WTC11 (cell line): ENCODE results near the gene INA. TPM values are rescaled to one million over a fixed set of nuclear protein-coding genes. Genes with fewer than 3 reads are reported as not detected.

Experiments used
- ATAC-seq: fragments of 200-7000 bp; cut with Tn5 transposase; 2 replicates; pipeline ENCODE4 v1.10.0; 2021; ENCODE audit warnings: mild to moderate bottlenecking, moderate library complexity
- CTCF ChIA-PET: fragments of 300-600 bp; sonication (Branson Sonifier 250); formaldehyde crosslinking; loops from one replicate; lab custom pipeline; 2021; ENCODE audit warnings: antibody characterized with exemption; lab: Charles Lee
- POLR2A ChIA-PET: fragments of 350-600 bp; sonication (Branson Sonifier 250); formaldehyde crosslinking; loops from one replicate; lab custom pipeline; 2021; ENCODE audit warnings: antibody characterized with exemption; lab: Charles Lee
- DNase-seq: peaks from one replicate; pipeline ENCODE4 v3.0.0; 2021; ENCODE audit warnings: low spot score
- H3K27ac Mint-ChIP-seq: 2 replicates; pipeline ENCODE4 v1.8.0; 2021; ENCODE audit warnings: mixed read lengths
- H3K27me3 Mint-ChIP-seq: 2 replicates; pipeline ENCODE4 v1.8.0; 2021; ENCODE audit warnings: low read depth, mild to moderate bottlenecking, moderate library complexity, mixed read lengths
- H3K36me3 Mint-ChIP-seq: 2 replicates; pipeline ENCODE4 v1.8.0; 2021; ENCODE audit warnings: mixed read lengths
- H3K4me1 Mint-ChIP-seq: 2 replicates; pipeline ENCODE4 v1.8.0; 2022; ENCODE audit warnings: mixed read lengths
- H3K4me3 Mint-ChIP-seq: 2 replicates; pipeline ENCODE4 v1.8.0; 2021; ENCODE audit warnings: mild to moderate bottlenecking, moderate library complexity, mixed read lengths
- H3K9me3 Mint-ChIP-seq: 2 replicates; pipeline ENCODE4 v1.8.0; 2021; ENCODE audit warnings: mixed read lengths
- CREM ChIP-seq: sonication (generic); formaldehyde crosslinking; IDR thresholded peaks from 2 replicates; pipeline ENCODE4 v1.8.1; 2022; ENCODE audit warnings: mild to moderate bottlenecking, missing genetic modification reagents, moderate library complexity
- EMX1 ChIP-seq: fragments of 250-450 bp; sonication (Bioruptor Pico); IDR thresholded peaks from 2 replicates; pipeline ENCODE4 v1.8.0; 2021; ENCODE audit warnings: mild to moderate bottlenecking
- FOXJ3 ChIP-seq: sonication (generic); formaldehyde crosslinking; IDR thresholded peaks from 2 replicates; pipeline ENCODE4 v1.9.0; 2021; ENCODE audit warnings: missing genetic modification reagents, mild to moderate bottlenecking, borderline replicate concordance
- FOXK1 ChIP-seq: sonication (generic); formaldehyde crosslinking; IDR thresholded peaks from 2 replicates; pipeline ENCODE4 v1.8.0; 2022; ENCODE audit warnings: mild to moderate bottlenecking, moderate library complexity, missing genetic modification reagents
- GTF2I ChIP-seq: fragments of 250-450 bp; sonication (Bioruptor Pico); conservative IDR thresholded peaks from 2 replicates; pipeline ENCODE4 v1.4.0; 2021; ENCODE audit warnings: mild to moderate bottlenecking
- JUN ChIP-seq: sonication (generic); formaldehyde crosslinking; IDR thresholded peaks from 2 replicates; pipeline ENCODE4 v1.8.0; 2023; ENCODE audit warnings: mild to moderate bottlenecking, missing genetic modification reagents
- NFATC4 ChIP-seq: fragments of 250-450 bp; sonication (Bioruptor Pico); IDR thresholded peaks from 2 replicates; pipeline ENCODE4 v1.9.0; 2021; ENCODE audit warnings: mild to moderate bottlenecking
- NFYB ChIP-seq: sonication (generic); formaldehyde crosslinking; conservative IDR thresholded peaks from 2 replicates; pipeline ENCODE4 v1.8.0; 2022; ENCODE audit warnings: low read depth, missing genetic modification reagents
- OVOL2 ChIP-seq: fragments of 250-450 bp; sonication (Bioruptor Pico); IDR thresholded peaks from 2 replicates; pipeline ENCODE4 v1.9.0; 2021; ENCODE audit warnings: mild to moderate bottlenecking, borderline replicate concordance
- PRRX2 ChIP-seq: fragments of 250-450 bp; sonication (Bioruptor Pico); IDR thresholded peaks from 2 replicates; pipeline ENCODE4 v1.8.0; 2021; ENCODE audit warnings: mild to moderate bottlenecking
- SMAD4 ChIP-seq: sonication (generic); formaldehyde crosslinking; IDR thresholded peaks from 2 replicates; pipeline ENCODE4 v1.8.0; 2022; ENCODE audit warnings: mild to moderate bottlenecking, missing genetic modification reagents
- SP1 ChIP-seq: sonication (generic); formaldehyde crosslinking; conservative IDR thresholded peaks from 2 replicates; pipeline ENCODE4 v1.8.1; 2022; ENCODE audit warnings: missing genetic modification reagents
- TCF7 ChIP-seq: sonication (generic); formaldehyde crosslinking; IDR thresholded peaks from 2 replicates; pipeline ENCODE4 v1.8.0; 2022; ENCODE audit warnings: mild to moderate bottlenecking, low read depth, missing genetic modification reagents, moderate library complexity
- ZBTB21 ChIP-seq: sonication (generic); formaldehyde crosslinking; IDR thresholded peaks from 2 replicates; pipeline ENCODE4 v1.8.1; 2023; ENCODE audit warnings: mild to moderate bottlenecking, missing genetic modification reagents, borderline replicate concordance
- ZNF121 ChIP-seq: sonication (generic); formaldehyde crosslinking; IDR thresholded peaks from 2 replicates; pipeline ENCODE4 v1.8.0; 2023; ENCODE audit warnings: missing genetic modification reagents
- ZNF219 ChIP-seq: sonication (generic); formaldehyde crosslinking; IDR thresholded peaks from 2 replicates; pipeline ENCODE4 v1.8.0; 2023; ENCODE audit warnings: missing genetic modification reagents, mild to moderate bottlenecking, borderline replicate concordance
- ZNF232 ChIP-seq: sonication (generic); formaldehyde crosslinking; IDR thresholded peaks from 2 replicates; pipeline ENCODE4 v1.8.0; 2022; ENCODE audit warnings: mild to moderate bottlenecking, missing genetic modification reagents
- ZNF396 ChIP-seq: fragments of 250-450 bp; sonication (Bioruptor Pico); IDR thresholded peaks from 2 replicates; pipeline ENCODE4 v1.8.0; 2021; ENCODE audit warnings: mild to moderate bottlenecking, moderate library complexity, borderline replicate concordance
- ZNF512 ChIP-seq: sonication (generic); formaldehyde crosslinking; IDR thresholded peaks from 2 replicates; pipeline ENCODE4 v1.8.1; 2022; ENCODE audit warnings: missing genetic modification reagents, borderline replicate concordance
- total RNA-seq: library from RNA; stranded (reverse); gene quantifications from 3 replicates; pipeline ENCODE4 v1.2.3, GENCODE V29; 2021
- TF ChIP-seq, protein P1 (sequence below): sonication (generic); formaldehyde crosslinking; IDR thresholded peaks from 2 replicates; pipeline ENCODE4 v1.8.0; 2022; ENCODE audit warnings: mild to moderate bottlenecking, missing genetic modification reagents
- TF ChIP-seq, protein P2 (sequence below): sonication (generic); formaldehyde crosslinking; IDR thresholded peaks from 2 replicates; pipeline ENCODE4 v1.8.1; 2022; ENCODE audit warnings: mild to moderate bottlenecking, missing genetic modification reagents, moderate library complexity, borderline replicate concordance

Gene INA
- total RNA-seq, 1 experiment from 2014 or later, result 20.3 TPM

DNA sequence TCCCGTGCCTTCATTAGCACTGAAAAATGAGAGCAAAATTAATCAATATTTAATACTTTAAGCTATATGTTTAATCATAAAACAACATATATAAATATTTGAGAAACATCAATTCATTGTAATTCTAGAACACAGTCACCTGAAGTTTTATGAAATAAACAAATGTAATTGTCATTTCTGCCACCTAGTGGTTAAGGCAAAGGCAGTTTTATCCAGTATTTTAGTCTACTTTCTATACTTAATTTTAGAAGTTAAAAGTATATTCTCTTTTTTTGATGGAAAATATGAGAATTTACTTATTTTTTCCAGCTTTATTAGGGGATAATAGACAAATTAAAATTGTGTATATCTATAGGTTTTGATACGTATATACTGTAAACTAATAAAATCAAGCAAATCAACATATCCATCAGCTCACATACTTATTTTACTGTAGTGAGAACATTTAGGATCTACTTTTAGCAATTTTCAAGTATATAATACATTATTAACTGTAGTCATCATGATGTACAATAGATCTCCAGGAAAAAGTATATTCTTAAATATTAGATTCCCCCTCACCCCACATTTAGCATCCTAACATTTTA, 57.1 kb downstream of the INA start:
- Mint-ChIP-seq H3K36me3 (peaks cover 42% of the 10 kb centered on the region), H3K9me3 (no peaks in the 10 kb centered on the region), H3K4me3 (no peak overlapping the region), H3K27me3 (no peaks in the 10 kb centered on the region), H3K27ac (no peak overlapping the region), H3K4me1 (no peaks in the 10 kb centered on the region)
- POLR2A ChIA-PET, result interaction anchor here (0.6 kb wide), 1 partner anchor 41 kb away, joined by 3 read pairs; no protein-coding TSS in a partner anchor
- DNase-seq (no peak), ATAC-seq (no peak)
- CTCF ChIA-PET, result interaction anchor here (0.5 to 1.2 kb wide), 5 partner anchors 25 to 499 kb away, joined by 3 to 4 read pairs (median 3); partner anchors contain the start of gene INA
- TF ChIP-seq FOXJ3 (CRISPR knock-in tag), result no peak

DNA sequence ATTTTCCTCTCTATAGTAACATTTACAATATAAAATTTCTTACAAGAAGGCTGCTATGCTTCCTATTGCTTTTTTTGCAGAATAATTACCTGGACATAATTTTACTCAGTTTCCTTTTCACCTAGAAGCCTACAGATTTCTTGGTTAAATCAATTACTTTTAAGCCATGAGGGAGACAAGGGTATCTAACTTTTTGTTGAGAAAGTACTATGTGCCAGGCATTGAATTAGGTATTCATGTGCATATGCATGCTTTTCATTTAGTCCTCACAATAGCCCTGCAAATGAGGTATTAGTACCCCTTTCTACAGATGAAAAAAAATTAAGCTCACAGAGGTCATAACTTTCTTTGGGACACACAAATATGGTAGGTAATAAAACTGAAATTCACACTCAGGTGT, 57.6 kb downstream of the INA start:
- ATAC-seq, result no peak
- peaks cover 45% of the 10 kb centered on the region for H3K36me3 Mint-ChIP-seq
- no peak for TF ChIP-seq PRRX2 (CRISPR knock-in tag)
- TF ChIP-seq TCF7, result no peak
- TF ChIP-seq JUN (CRISPR knock-in tag), result no peak
- no peak for TF ChIP-seq CREM (CRISPR knock-in tag)
- no peak for TF ChIP-seq OVOL2 (CRISPR knock-in tag)
- no peak for TF ChIP-seq ZNF121 (CRISPR knock-in tag)
- no peak for TF ChIP-seq ZNF512 (CRISPR knock-in tag)
- TF ChIP-seq ZNF219, result no peak
- TF ChIP-seq EMX1 (CRISPR knock-in tag), result no peak
- POLR2A ChIA-PET, result interaction anchor here (0.6 kb wide), 1 partner anchor 42 kb away, joined by 3 read pairs; no protein-coding TSS in a partner anchor
- CTCF ChIA-PET, result interaction anchor here (1.0 to 1.2 kb wide), 4 partner anchors 25 to 499 kb away, joined by 3 to 4 read pairs (median 3); partner anchors contain the start of gene INA
- no peaks in the 10 kb centered on the region for H3K27me3 Mint-ChIP-seq
- H3K4me1 Mint-ChIP-seq, result no peaks in the 10 kb centered on the region
- no peaks in the 10 kb centered on the region for H3K9me3 Mint-ChIP-seq
- no peak overlapping the region for H3K4me3 Mint-ChIP-seq
- no peak overlapping the region for H3K27ac Mint-ChIP-seq
- DNase-seq, result no peak

DNA sequence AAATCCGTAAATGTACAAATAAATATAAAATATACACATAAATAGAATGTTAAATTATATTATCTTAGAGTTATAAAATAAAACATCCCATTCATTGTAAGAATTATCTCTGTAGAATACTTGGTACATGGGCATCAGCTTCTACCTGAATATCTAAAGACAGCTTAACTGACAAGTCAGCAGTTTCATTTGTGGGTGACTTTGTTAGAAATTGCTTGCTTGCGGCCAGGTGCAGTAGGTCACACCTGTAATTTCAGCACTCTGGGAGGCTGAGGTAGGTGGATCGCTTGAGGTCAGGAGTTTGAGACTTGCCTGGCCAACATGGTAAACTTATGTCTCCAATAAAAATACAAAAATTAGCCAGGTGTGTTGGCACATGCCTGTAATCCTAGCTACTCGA, 59.4 kb downstream of the INA start:
- no peaks in the 10 kb centered on the region for H3K9me3 Mint-ChIP-seq
- no peak overlapping the region for H3K4me3 Mint-ChIP-seq
- H3K27me3 Mint-ChIP-seq, result no peaks in the 10 kb centered on the region
- DNase-seq, result no peak
- no peak overlapping the region for H3K27ac Mint-ChIP-seq
- ChIA-PET CTCF (interaction anchor here (0.6 kb wide), 1 partner anchor 80 kb away, joined by 3 read pairs; no protein-coding TSS in a partner anchor), POLR2A (no interaction called here)
- ATAC-seq, result no peak
- no peaks in the 10 kb centered on the region for H3K4me1 Mint-ChIP-seq
- H3K36me3 Mint-ChIP-seq, result peaks cover 43% of the 10 kb centered on the region
- no peak for TF ChIP-seq ZNF396 (CRISPR knock-in tag)
- TF ChIP-seq ZBTB21 (CRISPR knock-in tag), result no peak
- no peak for TF ChIP-seq OVOL2 (CRISPR knock-in tag)
- no peak for TF ChIP-seq JUN (CRISPR knock-in tag)
- no peak for TF ChIP-seq NFATC4 (CRISPR knock-in tag)
- TF ChIP-seq ZNF232 (CRISPR knock-in tag), result no peak
- no peak for TF ChIP-seq FOXK1
- no peak for TF ChIP-seq SP1 (CRISPR knock-in tag)
- no peak for TF ChIP-seq SMAD4 (CRISPR knock-in tag)
- TF ChIP-seq GTF2I (CRISPR knock-in tag), result no peak
- TF ChIP-seq, protein P1, sequence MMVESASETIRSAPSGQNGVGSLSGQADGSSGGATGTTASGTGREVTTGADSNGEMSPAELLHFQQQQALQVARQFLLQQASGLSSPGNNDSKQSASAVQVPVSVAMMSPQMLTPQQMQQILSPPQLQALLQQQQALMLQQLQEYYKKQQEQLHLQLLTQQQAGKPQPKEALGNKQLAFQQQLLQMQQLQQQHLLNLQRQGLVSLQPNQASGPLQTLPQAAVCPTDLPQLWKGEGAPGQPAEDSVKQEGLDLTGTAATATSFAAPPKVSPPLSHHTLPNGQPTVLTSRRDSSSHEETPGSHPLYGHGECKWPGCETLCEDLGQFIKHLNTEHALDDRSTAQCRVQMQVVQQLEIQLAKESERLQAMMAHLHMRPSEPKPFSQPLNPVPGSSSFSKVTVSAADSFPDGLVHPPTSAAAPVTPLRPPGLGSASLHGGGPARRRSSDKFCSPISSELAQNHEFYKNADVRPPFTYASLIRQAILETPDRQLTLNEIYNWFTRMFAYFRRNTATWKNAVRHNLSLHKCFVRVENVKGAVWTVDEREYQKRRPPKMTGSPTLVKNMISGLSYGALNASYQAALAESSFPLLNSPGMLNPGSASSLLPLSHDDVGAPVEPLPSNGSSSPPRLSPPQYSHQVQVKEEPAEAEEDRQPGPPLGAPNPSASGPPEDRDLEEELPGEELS (CRISPR knock-in tag), result no peak
- TF ChIP-seq, protein P2, sequence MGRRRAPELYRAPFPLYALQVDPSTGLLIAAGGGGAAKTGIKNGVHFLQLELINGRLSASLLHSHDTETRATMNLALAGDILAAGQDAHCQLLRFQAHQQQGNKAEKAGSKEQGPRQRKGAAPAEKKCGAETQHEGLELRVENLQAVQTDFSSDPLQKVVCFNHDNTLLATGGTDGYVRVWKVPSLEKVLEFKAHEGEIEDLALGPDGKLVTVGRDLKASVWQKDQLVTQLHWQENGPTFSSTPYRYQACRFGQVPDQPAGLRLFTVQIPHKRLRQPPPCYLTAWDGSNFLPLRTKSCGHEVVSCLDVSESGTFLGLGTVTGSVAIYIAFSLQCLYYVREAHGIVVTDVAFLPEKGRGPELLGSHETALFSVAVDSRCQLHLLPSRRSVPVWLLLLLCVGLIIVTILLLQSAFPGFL (CRISPR knock-in tag), result no peak
- TF ChIP-seq NFYB (CRISPR knock-in tag), result no peak
- TF ChIP-seq, all 79 proteins: peak for 0
